Neural cell (in vitro differentiated cells): ENCODE measurements around the gene ISYNA1.

Experiments used
- EP300 ChIP-seq: fragments of 450-650 bp; conservative IDR thresholded peaks from 2 replicates; pipeline ENCODE4 v1.6.1; 2014; ENCODE audit warnings: antibody characterized with exemption, mild to moderate bottlenecking, moderate library complexity; ENCODE audit not compliant: poor library complexity, severe bottlenecking
- EZH2 ChIP-seq: fragments of 200-600, 300-800 bp; shearing (Covaris generic), sonication (generic); IDR thresholded peaks from 2 replicates; pipeline ENCODE4 v1.6.1; 2014; ENCODE audit warnings: antibody characterized with exemption, low read length, borderline replicate concordance, mild to moderate bottlenecking; ENCODE audit not compliant: insufficient read depth, poor library complexity, severe bottlenecking
- MXI1 ChIP-seq: fragments of 450-650 bp; conservative IDR thresholded peaks from 2 replicates; pipeline ENCODE4 v1.6.1; 2014; ENCODE audit warnings: antibody characterized with exemption, mild to moderate bottlenecking; ENCODE audit not compliant: poor library complexity, severe bottlenecking
- POLR2AphosphoS5 ChIP-seq: IDR thresholded peaks from 2 replicates; pipeline ENCODE4 v1.6.1; 2012
- RAD21 ChIP-seq: fragments of 450-650 bp; conservative IDR thresholded peaks from 2 replicates; pipeline ENCODE4 v1.6.1; 2014; ENCODE audit warnings: antibody characterized with exemption, mild to moderate bottlenecking, moderate library complexity
- SMC3 ChIP-seq: fragments of 450-650 bp; conservative IDR thresholded peaks from 2 replicates; pipeline ENCODE4 v1.6.1; 2014; ENCODE audit warnings: antibody characterized with exemption, mild to moderate bottlenecking, moderate library complexity; ENCODE audit not compliant: poor library complexity
- TAF1 ChIP-seq: IDR thresholded peaks from 2 replicates; pipeline ENCODE4 v1.6.1; 2012; ENCODE audit warnings: low read depth
- TF ChIP-seq, protein P1 (sequence below): fragments of 450-650 bp; IDR thresholded peaks from 2 replicates; pipeline ENCODE4 v1.5.1; 2014; ENCODE audit warnings: antibody characterized with exemption, mild to moderate bottlenecking, moderate library complexity; ENCODE audit not compliant: poor library complexity, severe bottlenecking
- TF ChIP-seq, protein P2 (sequence below): IDR thresholded peaks from 2 replicates; pipeline ENCODE4 v1.6.1; 2012; ENCODE audit warnings: borderline replicate concordance

DNA sequence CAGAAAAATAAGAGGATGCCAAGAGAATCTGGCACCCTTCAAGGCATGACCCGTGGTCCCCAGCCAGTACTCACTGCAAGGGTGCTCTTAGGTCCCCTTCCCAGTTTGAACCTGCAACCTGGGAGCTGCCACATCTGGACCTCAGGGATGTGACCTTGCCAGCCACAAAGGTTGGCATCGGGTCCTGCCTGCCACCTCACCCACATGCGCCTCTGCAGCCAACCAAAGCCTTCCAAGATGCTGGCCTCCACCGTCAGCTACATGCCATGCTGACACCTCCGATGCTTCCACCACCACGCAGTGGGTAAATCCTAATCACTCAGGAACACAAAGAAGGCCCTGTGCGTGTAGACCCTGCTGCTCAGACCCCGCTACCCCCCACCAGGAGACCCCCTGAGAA lies 48.8 kb upstream of the ISYNA1 start:
- TF ChIP-seq, protein P1, sequence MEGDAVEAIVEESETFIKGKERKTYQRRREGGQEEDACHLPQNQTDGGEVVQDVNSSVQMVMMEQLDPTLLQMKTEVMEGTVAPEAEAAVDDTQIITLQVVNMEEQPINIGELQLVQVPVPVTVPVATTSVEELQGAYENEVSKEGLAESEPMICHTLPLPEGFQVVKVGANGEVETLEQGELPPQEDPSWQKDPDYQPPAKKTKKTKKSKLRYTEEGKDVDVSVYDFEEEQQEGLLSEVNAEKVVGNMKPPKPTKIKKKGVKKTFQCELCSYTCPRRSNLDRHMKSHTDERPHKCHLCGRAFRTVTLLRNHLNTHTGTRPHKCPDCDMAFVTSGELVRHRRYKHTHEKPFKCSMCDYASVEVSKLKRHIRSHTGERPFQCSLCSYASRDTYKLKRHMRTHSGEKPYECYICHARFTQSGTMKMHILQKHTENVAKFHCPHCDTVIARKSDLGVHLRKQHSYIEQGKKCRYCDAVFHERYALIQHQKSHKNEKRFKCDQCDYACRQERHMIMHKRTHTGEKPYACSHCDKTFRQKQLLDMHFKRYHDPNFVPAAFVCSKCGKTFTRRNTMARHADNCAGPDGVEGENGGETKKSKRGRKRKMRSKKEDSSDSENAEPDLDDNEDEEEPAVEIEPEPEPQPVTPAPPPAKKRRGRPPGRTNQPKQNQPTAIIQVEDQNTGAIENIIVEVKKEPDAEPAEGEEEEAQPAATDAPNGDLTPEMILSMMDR, result no peak
- TF ChIP-seq, protein P2, sequence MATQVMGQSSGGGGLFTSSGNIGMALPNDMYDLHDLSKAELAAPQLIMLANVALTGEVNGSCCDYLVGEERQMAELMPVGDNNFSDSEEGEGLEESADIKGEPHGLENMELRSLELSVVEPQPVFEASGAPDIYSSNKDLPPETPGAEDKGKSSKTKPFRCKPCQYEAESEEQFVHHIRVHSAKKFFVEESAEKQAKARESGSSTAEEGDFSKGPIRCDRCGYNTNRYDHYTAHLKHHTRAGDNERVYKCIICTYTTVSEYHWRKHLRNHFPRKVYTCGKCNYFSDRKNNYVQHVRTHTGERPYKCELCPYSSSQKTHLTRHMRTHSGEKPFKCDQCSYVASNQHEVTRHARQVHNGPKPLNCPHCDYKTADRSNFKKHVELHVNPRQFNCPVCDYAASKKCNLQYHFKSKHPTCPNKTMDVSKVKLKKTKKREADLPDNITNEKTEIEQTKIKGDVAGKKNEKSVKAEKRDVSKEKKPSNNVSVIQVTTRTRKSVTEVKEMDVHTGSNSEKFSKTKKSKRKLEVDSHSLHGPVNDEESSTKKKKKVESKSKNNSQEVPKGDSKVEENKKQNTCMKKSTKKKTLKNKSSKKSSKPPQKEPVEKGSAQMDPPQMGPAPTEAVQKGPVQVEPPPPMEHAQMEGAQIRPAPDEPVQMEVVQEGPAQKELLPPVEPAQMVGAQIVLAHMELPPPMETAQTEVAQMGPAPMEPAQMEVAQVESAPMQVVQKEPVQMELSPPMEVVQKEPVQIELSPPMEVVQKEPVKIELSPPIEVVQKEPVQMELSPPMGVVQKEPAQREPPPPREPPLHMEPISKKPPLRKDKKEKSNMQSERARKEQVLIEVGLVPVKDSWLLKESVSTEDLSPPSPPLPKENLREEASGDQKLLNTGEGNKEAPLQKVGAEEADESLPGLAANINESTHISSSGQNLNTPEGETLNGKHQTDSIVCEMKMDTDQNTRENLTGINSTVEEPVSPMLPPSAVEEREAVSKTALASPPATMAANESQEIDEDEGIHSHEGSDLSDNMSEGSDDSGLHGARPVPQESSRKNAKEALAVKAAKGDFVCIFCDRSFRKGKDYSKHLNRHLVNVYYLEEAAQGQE, result no peak
- TF ChIP-seq POLR2AphosphoS5, result no peak
- no peak for TF ChIP-seq RAD21
- no peak for TF ChIP-seq EP300
- no peak for TF ChIP-seq EZH2
- TF ChIP-seq TAF1, result no peak
- no peak for TF ChIP-seq SMC3
- no peak for TF ChIP-seq MXI1
